Coronary artery (tissue), 2 donors: ENCODE measurements around the gene TENT4B.

Experiments used
- DNase-seq: peaks from one replicate; pipeline ENCODE4 v3.0.0-alpha.2; 2017; ENCODE audit warnings: low spot score
- H3K27ac ChIP-seq, 2 donors: fragments of 200-600 bp; sonication (generic); one replicate each; pipeline ENCODE4 v1.5.1; 2016 to 2019
- H3K4me3 ChIP-seq: fragments of 200-600 bp; sonication (generic); 2 replicates; pipeline ENCODE4 v1.5.1; 2016; ENCODE audit warnings: mild to moderate bottlenecking, moderate library complexity
- CTCF ChIP-seq: fragments of 200-600 bp; sonication (generic); IDR thresholded peaks from one replicate; pipeline ENCODE4 v1.5.1; 2019; ENCODE audit warnings: antibody characterized with exemption

The TENT4B gene

GRCh38 chr16:50195276-50195675 lies 42.2 kb downstream of the TENT4B start:
- DNase-seq = no peak
- H3K27ac ChIP-seq = no peak overlapping the region
- H3K4me3 ChIP-seq = no peak overlapping the region
- TF ChIP-seq CTCF = no peak

- no peak for TF ChIP-seq CTCF
- H3K27ac ChIP-seq = no peak overlapping the region
- no peak for DNase-seq
- H3K4me3 ChIP-seq = no peak overlapping the region
These were observed 42.6 kb downstream of the TENT4B start for GRCh38 chr16:50195756-50196155.

- H3K4me3 ChIP-seq = no peak overlapping the region
- DNase-seq = no peak
- no peak overlapping the region for H3K27ac ChIP-seq
- TF ChIP-seq CTCF = no peak
These were observed 44.5 kb downstream of the TENT4B start for GRCh38 chr16:50197582-50197981.

GRCh38 chr16:50198802-50199403 lies 45.8 kb downstream of the TENT4B start:
- no peak for TF ChIP-seq CTCF
- Histone ChIP-seq H3K4me3 (no peak overlapping the region), H3K27ac (no peak overlapping the region)
- DNase-seq = no peak

GRCh38 chr16:50201787-50202186 lies 48.7 kb downstream of the TENT4B start:
- DNase-seq = no peak
- Histone ChIP-seq H3K27ac (no peak overlapping the region), H3K4me3 (no peak overlapping the region)
- TF ChIP-seq CTCF = no peak

- DNase-seq = no peak
- H3K4me3 ChIP-seq = peak overlapping the region; percentile 15
- peak overlapping the region; percentile 51 to 60 for H3K27ac ChIP-seq
These were observed 50.0 kb downstream of the TENT4B start for GRCh38 chr16:50202926-50203624.

More at GRCh38 chr16:50202926-50203624, 50.0 kb downstream of the TENT4B start:
- TF ChIP-seq CTCF = no peak
